Activated CD8-positive, alpha-beta memory T cell treated with anti-CD3 and anti-CD28 coated beads for 36 hours (primary cell): ENCODE data around the gene RNASE12. TPM values are rescaled to one million over a fixed set of nuclear protein-coding genes. Genes with fewer than 3 reads are reported as not detected.
"Not testable (repeated sequence)": the region's sequence is repeated elsewhere in the genome, so short reads cannot be mapped to it uniquely, and the experiment has no call there.

ENCODE experiments used
- CTCF ChIA-PET: fragments of 350-600 bp; sonication (Branson Sonifier 250); formaldehyde crosslinking; loops from one replicate; lab custom pipeline; 2021; ENCODE audit warnings: antibody characterized with exemption; lab: Charles Lee
- POLR2A ChIA-PET: fragments of 350-600 bp; sonication (Branson Sonifier 250); formaldehyde crosslinking; loops from one replicate; lab custom pipeline; 2021; ENCODE audit warnings: antibody characterized with exemption; lab: Charles Lee
- total RNA-seq, 2 experiments: library from RNA; stranded (reverse); gene quantifications; one replicate each; pipeline ENCODE4 v1.2.3, GENCODE V29; 2021

The RNASE12 gene
- total RNA-seq, 2 experiments from 2014 or later = not detected

DNA sequence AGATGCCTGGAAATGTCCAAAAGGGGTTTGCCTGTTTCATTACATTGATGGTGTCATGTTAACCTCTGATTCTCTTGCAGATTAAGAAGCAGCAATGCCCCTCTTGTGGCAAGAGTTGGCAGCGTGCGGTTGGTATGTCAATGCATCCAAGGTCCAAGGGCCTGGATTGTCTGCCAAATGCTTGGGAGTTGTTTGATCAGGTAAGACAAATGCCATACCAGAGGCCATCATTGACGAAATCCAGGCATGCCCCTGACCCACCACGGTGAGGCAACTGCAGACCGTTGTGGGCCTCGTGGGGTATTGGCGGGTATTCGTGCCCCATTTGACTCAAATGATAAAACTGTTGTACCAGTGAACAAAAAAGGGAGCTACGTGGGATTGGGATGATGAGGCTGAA, 11.4 kb upstream of the RNASE12 start:
- ChIA-PET CTCF (no interaction called here), POLR2A (no interaction called here)

DNA sequence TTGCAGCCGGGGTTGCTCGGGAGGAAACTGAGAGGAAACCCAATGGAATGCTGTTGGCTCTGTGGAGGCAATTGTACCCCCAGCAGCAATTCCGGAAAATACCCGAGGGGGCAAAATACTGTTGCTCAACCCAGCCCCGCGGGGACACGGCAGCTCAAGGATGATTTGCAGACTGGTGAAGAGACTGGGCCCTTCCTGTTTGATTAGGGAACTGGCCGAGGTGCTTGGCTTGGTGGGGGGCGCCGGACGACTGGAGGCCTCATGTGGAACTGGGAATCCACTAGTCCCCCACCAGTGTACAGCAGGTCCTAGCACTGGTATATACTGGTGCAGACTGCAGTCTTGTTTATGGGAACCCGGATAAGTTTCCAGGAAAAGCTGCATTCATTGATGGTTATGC, 10.3 kb upstream of the RNASE12 start:
- ChIA-PET POLR2A (no interaction called here), CTCF (no interaction called here)

DNA sequence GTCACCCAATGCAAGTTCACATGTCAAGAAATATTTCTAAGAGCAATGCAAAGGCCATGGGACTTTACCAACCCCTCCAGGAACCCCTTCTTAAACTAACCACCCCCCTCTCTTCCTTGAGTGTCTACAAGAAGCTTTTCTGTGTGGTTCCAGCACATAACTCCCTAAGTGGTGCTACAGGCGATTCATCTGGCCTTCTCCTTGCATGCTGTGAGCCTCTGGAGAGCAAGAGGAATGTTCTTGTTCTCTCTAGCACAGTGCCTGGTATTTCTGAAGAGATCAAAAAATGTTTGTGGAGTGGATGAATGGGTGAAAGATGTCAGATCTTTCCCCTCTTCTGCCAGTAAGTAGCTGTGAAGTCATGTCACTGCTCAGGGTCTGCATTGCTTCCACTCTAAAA, 5.9 kb upstream of the RNASE12 start:
- ChIA-PET POLR2A (no interaction called here), CTCF (interaction anchor here (1.1 to 1.6 kb wide), 2 partner anchors 12 to 110 kb away, joined by 3 to 5 read pairs; no protein-coding TSS in a partner anchor)

DNA sequence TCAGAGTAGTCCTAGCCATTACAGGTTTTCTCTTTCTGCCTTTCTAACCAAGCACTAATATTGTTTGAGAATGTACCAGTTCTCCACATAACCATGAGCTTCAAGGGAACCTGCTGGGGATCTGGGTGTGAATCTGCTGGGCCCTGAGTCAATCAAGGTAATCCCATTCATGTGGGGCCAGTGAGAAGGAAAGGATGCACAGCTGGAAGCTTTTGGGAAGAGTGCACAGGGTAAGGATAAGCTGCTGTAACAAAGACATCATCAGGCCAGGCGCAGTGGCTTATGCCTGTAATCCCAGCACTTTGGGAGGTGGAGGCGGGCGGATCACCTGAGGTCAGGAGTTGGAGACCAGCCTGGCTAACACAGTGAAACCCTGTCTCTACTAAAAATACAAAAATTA, 4.5 kb upstream of the RNASE12 start:
- POLR2A ChIA-PET, CTCF ChIA-PET: not testable (repeated sequence)

DNA sequence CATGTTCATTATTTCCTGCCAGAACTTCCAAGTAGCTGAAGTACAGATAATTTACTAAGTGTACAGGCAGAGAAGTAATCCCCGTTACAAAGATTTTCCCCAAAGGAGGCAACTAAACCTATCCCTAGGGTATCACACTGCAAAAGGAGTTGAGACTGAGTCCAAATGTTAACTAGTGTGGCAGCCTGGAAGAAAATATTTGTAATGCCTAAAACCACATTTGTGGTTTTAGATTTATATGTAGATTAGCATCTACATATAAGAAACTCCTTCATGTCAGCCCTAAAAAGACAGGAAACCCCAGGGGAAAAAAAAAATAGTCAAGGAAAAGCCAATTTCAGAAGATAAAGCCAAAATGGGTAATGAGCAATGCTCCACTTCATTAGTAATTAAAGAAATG, 1.4 kb upstream of the RNASE12 start:
- POLR2A ChIA-PET = no interaction called here
- CTCF ChIA-PET = no interaction called here

DNA sequence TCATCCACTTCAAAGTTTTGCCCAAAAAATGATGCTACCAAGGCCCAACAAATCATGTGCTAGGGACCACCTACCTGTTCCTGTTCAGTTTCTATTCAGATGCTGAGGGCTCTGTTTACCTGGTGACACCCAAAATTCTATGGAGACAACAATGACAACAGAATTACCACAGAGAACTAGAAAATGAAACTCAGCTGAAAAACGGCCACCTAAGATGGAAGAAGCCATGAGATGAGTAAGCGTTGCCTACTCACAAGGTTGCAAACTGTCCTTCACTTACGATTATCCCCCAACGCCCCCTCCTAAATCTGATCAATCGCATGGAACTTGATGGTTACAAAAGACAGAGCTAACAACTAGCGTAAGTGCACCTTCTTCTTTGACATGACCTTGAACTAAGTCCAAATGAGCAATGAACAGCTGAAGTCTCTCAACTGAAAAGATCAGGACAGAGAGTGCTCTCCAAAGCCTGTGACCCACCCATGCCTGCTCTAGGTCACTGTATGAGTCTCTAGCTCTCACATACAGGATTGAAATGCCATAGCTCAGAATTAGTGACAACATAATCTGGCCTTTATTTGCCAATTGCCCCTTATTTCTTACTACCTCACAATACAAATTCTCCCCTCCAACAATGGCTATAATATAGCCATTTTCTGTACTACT, 3.6 kb downstream of the RNASE12 start, which contains the start of gene RNASE11:
Gene RNASE11 (minus strand): TSS at position 513 of the 666 bp plus-strand sequence.
- CTCF ChIA-PET = no interaction called here
- POLR2A ChIA-PET = interaction anchor here (0.6 kb wide), 1 partner anchor 607 kb away, joined by 4 read pairs; no protein-coding TSS in a partner anchor

DNA sequence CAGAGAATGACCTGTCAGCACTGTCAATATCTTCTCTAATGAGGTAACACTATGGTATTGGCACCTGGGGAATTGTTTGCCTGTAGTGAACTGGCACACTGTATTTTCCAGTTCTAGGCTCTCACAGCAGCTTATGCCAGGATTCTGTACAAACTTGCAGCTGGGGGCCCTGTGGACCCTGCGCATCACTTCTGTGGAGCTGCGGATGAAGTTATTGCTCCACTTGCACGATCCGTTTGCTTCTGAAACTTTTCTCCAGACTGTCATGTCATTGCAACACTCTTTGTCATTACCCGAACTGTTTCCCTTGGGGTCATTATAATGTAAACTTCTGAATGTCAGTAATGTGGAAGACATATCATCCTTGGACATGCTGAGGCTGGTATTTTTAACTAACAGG, 7.3 kb downstream of the RNASE12 start:
- ChIA-PET POLR2A (no interaction called here), CTCF (no interaction called here)

DNA sequence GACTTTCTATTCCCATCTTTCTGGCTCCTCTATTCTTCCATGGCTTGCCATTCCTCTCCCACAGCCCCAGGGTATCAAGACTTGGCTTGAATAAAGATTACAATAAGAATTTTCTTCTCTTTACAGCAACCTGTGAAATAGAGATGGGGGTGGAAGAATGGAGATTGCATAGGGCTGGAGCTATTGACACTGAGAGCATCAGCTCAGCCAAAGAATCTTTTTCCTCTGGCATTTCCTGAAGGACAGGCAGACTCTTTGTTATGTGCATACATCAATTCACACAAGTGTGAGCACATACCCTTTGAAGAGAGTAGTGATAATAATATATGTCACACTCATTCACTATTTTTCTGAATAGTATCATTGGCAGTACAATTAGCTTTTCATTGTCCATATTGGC, 8.0 kb downstream of the RNASE12 start:
- POLR2A ChIA-PET = no interaction called here
- CTCF ChIA-PET = no interaction called here

DNA sequence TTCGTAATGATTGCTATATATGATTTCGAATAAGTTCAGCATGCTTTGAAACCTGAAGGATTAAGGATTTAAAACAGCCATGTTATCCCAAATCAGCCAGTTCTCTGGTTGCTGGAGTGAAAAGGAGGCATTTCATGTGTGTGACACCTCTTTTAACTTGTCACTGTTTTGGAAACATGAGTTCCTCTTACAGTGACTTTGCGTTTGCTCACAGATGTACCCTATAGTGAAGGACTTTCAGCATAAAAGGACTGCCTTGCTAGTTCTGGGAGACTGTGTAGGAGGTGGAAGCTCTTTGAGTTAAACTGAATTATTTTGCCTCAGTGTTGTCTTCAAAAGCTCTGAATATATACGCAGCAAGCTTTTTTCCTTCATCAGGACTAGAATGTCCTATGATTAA, 10.9 kb downstream of the RNASE12 start:
- CTCF ChIA-PET = no interaction called here
- POLR2A ChIA-PET = no interaction called here

DNA sequence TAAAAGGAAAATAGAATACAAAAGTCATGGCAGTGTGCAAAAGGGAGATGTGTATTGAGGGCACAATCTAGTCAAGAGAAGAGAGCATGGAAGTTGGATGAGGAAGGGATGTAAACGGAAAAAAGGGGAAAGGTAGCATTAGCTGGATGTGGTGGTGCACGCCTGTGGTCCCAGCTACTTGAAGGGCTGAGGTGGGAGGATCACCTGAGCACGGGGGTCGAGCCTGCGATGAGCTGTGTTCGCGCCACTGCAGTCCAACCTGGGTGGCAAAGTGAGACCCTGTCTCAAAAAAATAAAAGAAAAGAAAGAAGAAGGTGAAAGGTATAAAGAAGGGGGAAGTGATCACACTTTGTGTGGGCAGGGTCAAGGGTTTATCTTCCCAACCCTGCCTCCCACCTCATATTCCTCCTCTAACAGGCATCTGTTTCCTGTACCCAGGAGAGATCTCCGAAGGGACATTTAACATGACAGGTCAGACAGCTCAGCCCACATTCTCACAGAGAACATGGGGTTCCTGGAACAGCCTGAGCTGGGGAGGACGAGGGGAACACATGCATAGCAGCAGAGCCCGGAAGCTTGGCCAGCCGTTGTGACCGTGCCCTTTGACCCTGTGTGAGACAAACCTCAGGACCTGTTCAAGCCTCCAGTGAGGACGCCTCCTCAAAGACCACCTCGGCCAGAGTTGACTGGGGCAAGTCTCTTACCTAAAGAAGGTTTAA, 12.2 kb downstream of the RNASE12 start:
- CTCF ChIA-PET = no interaction called here
- POLR2A ChIA-PET = no interaction called here

DNA sequence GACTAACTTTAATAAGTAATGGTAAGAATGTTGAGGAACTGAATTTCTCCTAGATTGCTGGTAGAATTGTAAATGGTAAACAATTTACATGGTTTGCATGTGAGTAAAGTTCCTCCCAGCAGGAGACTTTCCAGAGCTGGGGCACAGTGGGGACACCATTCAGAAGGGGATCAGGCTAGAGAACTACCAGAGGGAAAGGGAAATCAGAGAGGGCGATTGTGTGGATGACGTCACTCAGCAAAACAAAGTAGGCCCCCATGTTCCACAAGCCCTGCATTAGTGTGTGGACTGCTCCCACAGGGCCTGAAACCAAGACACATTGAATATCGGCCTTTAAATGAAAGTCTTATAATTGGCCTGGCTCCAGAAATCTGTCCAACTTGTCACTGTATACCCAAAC, 12.9 kb downstream of the RNASE12 start:
- CTCF ChIA-PET = no interaction called here
- POLR2A ChIA-PET = no interaction called here

DNA sequence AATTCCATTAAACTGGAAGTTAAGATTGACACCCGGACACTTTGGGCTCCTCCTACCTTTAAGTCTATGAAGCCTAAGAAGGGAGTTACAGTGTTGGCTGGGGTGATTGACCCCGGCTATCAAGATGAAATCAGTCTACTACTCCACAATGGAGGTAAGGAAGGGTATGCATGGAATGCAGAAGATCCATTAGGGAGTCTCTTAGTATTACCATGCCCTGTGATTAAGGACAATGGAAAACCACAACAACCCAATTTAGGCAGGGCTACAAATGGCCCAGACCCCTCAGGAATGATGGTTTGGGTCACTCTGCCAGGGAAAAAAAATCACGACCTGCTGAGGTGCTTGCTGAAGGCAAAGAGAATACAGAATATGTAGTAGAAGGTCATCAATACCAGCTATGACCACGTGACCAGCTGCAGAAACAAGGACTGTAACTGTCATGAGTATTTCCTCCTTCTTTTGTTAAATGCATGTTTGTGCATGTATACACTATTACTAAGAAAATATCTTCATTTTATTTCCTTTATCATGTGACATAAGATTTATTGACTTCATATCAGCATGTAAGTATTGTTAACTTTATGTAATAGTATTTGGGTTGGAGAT, 18.7 kb downstream of the RNASE12 start:
- CTCF ChIA-PET, POLR2A ChIA-PET: not testable (repeated sequence)

DNA sequence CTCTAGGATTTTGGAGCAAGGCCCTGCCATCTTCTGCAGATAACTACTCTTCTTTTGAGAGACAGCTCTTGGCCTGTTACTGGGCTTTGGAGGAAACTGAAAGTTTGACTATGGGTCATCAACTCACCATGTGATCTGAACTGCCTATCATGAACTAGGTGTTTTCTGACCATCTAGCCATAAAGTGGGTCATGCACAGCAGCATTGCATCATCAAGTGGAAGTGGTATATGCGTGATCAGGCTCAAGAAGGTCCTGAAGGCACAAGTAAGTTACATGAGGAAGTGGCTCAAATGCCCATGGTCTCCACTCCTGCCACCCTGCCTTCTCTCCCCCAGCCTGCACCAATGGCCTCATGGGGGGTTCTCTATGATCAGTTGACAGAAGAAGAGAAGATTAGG, 20.5 kb downstream of the RNASE12 start:
- POLR2A ChIA-PET, CTCF ChIA-PET: not testable (repeated sequence)

DNA sequence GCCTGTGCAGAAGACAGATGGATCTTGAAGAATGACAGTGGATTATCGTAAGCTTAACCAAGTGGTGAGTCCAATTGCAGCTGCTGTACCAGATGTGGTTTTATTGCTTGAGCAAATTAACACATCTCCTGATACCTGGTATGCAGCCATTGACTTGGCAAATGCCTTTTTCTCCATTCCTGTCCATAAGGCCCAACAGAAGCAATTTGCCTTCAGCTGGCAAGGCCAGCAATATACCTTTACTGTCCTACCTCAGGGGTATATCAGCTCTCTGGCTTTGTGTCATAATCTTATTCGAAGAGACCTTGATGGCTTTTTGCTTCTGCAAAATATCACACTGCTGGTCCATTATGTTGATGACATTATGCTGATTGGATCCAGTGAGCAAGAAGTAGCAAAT, 21.3 kb downstream of the RNASE12 start:
- CTCF ChIA-PET = not testable (repeated sequence)

DNA sequence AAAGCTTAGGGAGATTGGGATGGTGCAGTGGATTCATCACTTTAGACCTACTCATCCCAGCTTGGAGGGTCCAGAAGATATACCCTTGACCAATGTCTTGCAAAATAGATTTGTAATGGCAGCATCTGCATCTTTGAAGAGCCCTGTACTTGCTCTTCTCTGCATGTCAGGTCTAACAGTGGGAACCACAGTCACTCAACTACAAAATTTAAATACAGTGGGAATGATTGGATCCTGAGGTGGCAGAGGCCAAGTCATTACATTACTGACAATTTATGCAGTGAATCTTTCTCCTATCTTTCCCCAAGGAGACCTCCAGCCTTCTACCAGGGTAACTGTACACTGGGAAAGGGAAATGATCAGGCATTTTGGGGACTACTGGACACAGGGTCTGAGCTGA, 22.1 kb downstream of the RNASE12 start:
- ChIA-PET POLR2A (no interaction called here), CTCF (no interaction called here)

More for the DNA sequence above, 21.3 kb downstream of the RNASE12 start:
- POLR2A ChIA-PET = not testable (repeated sequence)

DNA sequence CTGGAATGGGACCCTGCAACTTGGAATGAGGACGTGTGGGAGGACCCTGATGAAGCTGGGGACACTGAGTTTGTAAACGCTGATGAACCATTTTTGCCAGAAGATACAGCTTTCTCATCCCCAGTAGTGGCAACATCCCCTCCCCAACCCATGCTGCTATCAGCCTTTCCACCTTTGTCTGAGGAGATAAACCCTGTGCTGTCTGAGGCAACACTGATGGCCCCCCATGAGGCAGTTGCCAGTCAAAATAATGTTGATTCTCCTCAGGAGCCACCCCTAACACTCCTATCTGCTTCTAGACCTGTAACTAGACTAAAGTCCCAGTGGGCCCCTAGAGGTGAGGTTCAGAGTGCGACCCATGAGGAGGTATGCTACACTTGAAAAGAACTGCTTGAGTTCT, 22.8 kb downstream of the RNASE12 start:
- CTCF ChIA-PET = no interaction called here
- POLR2A ChIA-PET = no interaction called here

DNA sequence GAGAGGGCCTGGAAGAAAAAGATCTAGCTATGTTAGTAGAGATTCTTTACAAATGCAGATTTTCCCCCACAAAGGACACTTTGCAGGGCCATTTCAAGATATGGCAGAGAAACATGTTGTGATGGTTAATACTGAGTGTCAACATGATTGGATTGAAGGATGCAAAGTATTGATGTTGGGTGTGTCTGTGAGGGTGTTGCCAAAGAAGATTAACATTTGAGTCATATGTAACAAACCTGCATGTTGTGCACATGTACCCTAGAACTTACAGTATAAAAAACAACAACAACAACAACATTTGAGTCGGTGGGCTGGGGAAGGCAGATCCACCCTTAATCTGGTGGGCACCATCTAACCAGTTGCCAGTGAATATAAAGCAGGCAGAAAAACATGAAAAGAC, 24.0 kb downstream of the RNASE12 start:
- POLR2A ChIA-PET, CTCF ChIA-PET: not testable (repeated sequence)

DNA sequence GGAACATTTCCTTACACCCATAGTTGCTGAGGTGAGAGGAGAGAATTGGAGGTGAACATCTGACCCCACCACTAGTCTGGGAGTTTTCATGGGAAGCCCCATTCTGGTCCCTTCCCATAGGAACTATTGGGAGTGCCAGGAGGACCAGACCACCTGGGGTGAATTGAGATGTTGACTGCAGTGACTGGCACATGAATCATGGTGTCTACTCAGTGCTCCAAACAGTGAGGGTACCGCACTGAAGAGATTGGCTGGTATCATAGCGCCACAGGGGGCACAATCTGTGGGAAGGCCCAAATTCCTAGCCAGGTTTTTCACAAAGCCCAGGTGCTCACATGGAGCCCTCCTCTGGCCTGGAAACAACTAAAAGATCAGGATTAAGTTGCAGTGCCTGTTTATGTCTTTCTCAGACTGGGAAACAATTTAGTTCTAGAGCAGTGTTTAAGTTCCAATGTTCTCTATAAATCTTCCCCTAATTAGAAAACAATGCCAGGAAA, 26.6 kb downstream of the RNASE12 start:
- CTCF ChIA-PET = no interaction called here
- POLR2A ChIA-PET = no interaction called here

DNA sequence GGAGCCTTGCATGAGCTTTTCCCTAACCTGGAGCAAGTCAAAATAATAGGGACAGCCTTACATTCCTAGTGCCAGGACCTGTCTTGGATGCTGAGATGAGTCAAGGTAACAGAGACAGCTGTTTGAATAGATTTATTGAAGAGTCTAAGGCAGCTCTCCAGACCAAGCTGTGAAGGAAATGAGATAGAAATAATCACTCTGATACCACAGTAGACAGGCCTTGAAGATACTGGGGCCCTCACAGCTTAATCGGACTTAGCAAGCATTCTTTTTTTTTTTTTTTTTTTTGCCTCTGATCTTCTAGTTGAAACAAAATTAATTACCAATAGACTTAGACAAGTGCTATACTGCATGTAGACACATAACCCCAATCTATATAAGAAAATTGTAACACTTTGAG, 27.2 kb downstream of the RNASE12 start:
- ChIA-PET CTCF (no interaction called here), POLR2A (no interaction called here)

DNA sequence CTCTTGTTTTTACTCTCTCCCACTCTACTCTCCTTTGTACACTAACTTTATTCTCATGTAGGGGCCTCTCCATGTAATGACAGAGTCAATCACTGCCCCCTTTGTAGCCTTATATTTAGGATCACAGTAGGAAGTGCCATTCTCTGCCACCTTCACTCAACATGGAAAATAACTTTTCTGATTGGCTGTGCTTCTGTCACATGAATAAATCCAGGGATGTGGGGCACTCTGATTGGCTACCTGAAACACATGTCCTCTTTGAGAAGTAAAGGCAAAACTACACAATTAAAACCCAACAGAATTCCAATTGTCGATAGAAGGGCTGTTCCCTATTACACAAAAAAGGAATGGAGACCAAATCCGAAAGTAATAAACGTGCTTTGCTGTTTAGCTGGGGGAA, 30.2 kb downstream of the RNASE12 start, which contains the start of gene RNASE9:
Gene RNASE9 (minus strand): TSS at position 87 of the 400 bp plus-strand sequence.
- CTCF ChIA-PET = no interaction called here
- POLR2A ChIA-PET = no interaction called here
